Testis (tissue), 3 donors: Measurements from ENCODE around the gene GIMAP1. TPM values are rescaled to one million over a fixed set of nuclear protein-coding genes. Genes with fewer than 3 reads are reported as not detected.

Experiments used
- DNase-seq: peaks from one replicate; pipeline ENCODE4 v3.0.0-alpha.2; 2019
- H3K27ac ChIP-seq, 2 donors: fragments of 200-600 bp; sonication (generic); one replicate each; pipeline ENCODE4 v1.5.1; 2019
- H3K27me3 ChIP-seq: fragments of 200-600 bp; sonication (generic); one replicate; pipeline ENCODE4 v1.5.1; 2019
- H3K36me3 ChIP-seq: fragments of 200-600 bp; sonication (generic); one replicate; pipeline ENCODE4 v1.5.1; 2017; ENCODE audit warnings: low read depth; ENCODE audit errors: missing control alignments
- H3K4me1 ChIP-seq: fragments of 200-600 bp; sonication (generic); one replicate; pipeline ENCODE4 v1.5.1; 2019
- H3K4me3 ChIP-seq, 2 donors: fragments of 200-600 bp; sonication (generic); one replicate each; pipeline ENCODE4 v1.5.1; 2017 to 2019
- H3K9me3 ChIP-seq: fragments of 200-600 bp; sonication (generic); one replicate; pipeline ENCODE4 v1.5.1; 2017
- CTCF ChIP-seq, 3 experiments: fragments of 450-650 bp in 2 of 3; fragments of 200-600 bp in 1 of 3; sonication (generic) in 1 of 3; IDR thresholded peaks; one replicate each; pipeline ENCODE4 v1.5.1; 2016 to 2019; ENCODE audit warnings: antibody characterized with exemption in 3 of 3, mild to moderate bottlenecking in 2 of 3, moderate library complexity in 1 of 3
- POLR2A ChIP-seq: fragments of 450-650 bp; IDR thresholded peaks from one replicate; pipeline ENCODE4 v1.6.1; 2017; ENCODE audit warnings: antibody characterized with exemption, mild to moderate bottlenecking, moderate library complexity
- WGBS, 2 donors: methylation state at CpG; one replicate each; pipeline ENCODE4 v1.1.5; 2018; 5-methylcytosine and 5-hydroxymethylcytosine counted together
- intact Hi-C: fragments of 100-400 bp; cut with DNase I; formaldehyde crosslinking; loops from one replicate; pipeline ENCODE4 v1.15.1; 2023; ENCODE audit warnings: low total_unique reads
- polyA plus RNA-seq: library from polyadenylated mRNA; stranded (reverse); fragments of 350-450 nt; fragmentation: Illumina TruSeq; extraction: RNeasy Lipid Tissue Mini Kit (QIAGEN cat#74804); gene quantifications from one replicate; pipeline ENCODE4 v1.2.3, GENCODE V29; 2014; ENCODE audit warnings: low read depth, low replicate concordance; ENCODE audit not compliant: insufficient read depth
- total RNA-seq, 2 donors: library from RNA; depleted of rRNA; stranded (reverse); fragments of >200 nt; gene quantifications; one replicate each; pipeline ENCODE4 v1.2.3, GENCODE V29; 2016

Gene GIMAP1
- total and polyA plus RNA-seq, 3 donors from 2014 or later = 1.4 to 2.8 (median 1.7) TPM

- Histone ChIP-seq H3K27ac (no peak overlapping the region), H3K27me3 (no peaks in the 10 kb centered on the region), H3K9me3 (no peaks in the 10 kb centered on the region), H3K36me3 (no peaks in the 10 kb centered on the region), H3K4me1 (no peaks in the 10 kb centered on the region), H3K4me3 (no peak overlapping the region)
- TF ChIP-seq POLR2A (no peak), CTCF (IDR thresholded peaks at IDR 0.05) (no peak)
- DNase-seq = no peak
- WGBS, 2 donors = 47 to 55% methylated on average over 3 of the region's 3 CpGs
- intact Hi-C loops = no loop called here
These were observed 37.6 kb downstream of the GIMAP1 start for GRCh38 chr7:150753826-150754603.

GRCh38 chr7:150754951-150755350 is 38.5 kb downstream of the GIMAP1 start:
- no peaks in the 10 kb centered on the region for H3K27me3 ChIP-seq
- intact Hi-C loops = loop anchor here (5.0 kb wide), 1 partner anchor 308 kb away; no protein-coding TSS in a partner anchor

GRCh38 chr7:150755473-150756099 is 39.2 kb downstream of the GIMAP1 start:
- intact Hi-C loops = loop anchor here (5.0 kb wide), 1 partner anchor 308 kb away; no protein-coding TSS in a partner anchor
- DNase-seq = no peak
- no peaks in the 10 kb centered on the region for H3K9me3 ChIP-seq
- no peak overlapping the region for H3K4me3 ChIP-seq
- no peaks in the 10 kb centered on the region for H3K27me3 ChIP-seq
- WGBS, 2 donors = 60 to 74% methylated on average over 4 of the region's 4 CpGs
- H3K4me1 ChIP-seq = no peaks in the 10 kb centered on the region
- H3K27ac ChIP-seq = no peak overlapping the region
- H3K36me3 ChIP-seq = no peaks in the 10 kb centered on the region
- TF ChIP-seq CTCF (IDR thresholded peaks at IDR 0.05) (no peak), POLR2A (no peak)

More at GRCh38 chr7:150754951-150755350, 38.5 kb downstream of the GIMAP1 start:
- H3K27ac ChIP-seq = no peak overlapping the region
- TF ChIP-seq POLR2A (no peak), CTCF (IDR thresholded peaks at IDR 0.05) (no peak)
- no peak for DNase-seq
- no peak overlapping the region for H3K4me3 ChIP-seq
- H3K36me3 ChIP-seq = no peaks in the 10 kb centered on the region
- no peaks in the 10 kb centered on the region for H3K9me3 ChIP-seq
- no peaks in the 10 kb centered on the region for H3K4me1 ChIP-seq

GRCh38 chr7:150756166-150756565 is 39.8 kb downstream of the GIMAP1 start:
- H3K27me3 ChIP-seq = no peaks in the 10 kb centered on the region
- no peak for TF ChIP-seq CTCF (IDR thresholded peaks at IDR 0.05)
- no peak for TF ChIP-seq POLR2A
- H3K27ac ChIP-seq = no peak overlapping the region
- no peaks in the 10 kb centered on the region for H3K9me3 ChIP-seq
- H3K36me3 ChIP-seq = no peaks in the 10 kb centered on the region
- no peak for DNase-seq
- WGBS, 2 donors = 56 to 85% methylated on average over 3 of the region's 3 CpGs
- no peak overlapping the region for H3K4me3 ChIP-seq
- H3K4me1 ChIP-seq = no peaks in the 10 kb centered on the region
- intact Hi-C loops = loop anchor here (5.0 kb wide), 1 partner anchor 309 kb away; no protein-coding TSS in a partner anchor
